CD8-positive, alpha-beta memory T cell (primary cell): ENCODE data around the gene TUNAR. TPM values are rescaled to one million over a fixed set of nuclear protein-coding genes. Genes with fewer than 3 reads are reported as not detected.
A peak's percentile ranks its signal among the peaks of the same experiment; 100 is the strongest.

Source experiments
- CTCF ChIA-PET: fragments of 350-600 bp; sonication (Branson Sonifier 250); formaldehyde crosslinking; loops from one replicate; lab custom pipeline; 2021; ENCODE audit warnings: antibody characterized with exemption; lab: Charles Lee
- POLR2A ChIA-PET: fragments of 350-600 bp; sonication (Branson Sonifier 250); formaldehyde crosslinking; loops from one replicate; lab custom pipeline; 2021; ENCODE audit warnings: antibody characterized with exemption; lab: Charles Lee
- DNase-seq, 5 donors: peaks; one replicate each; pipeline versions ENCODE4 v3.0.0 to v3.0.0-alpha.2; 2020 to 2022; ENCODE audit warnings: mixed read lengths in 1 of 5
- H3K27ac ChIP-seq: one replicate; pipeline ENCODE4 v1.7.0; 2013; ENCODE audit warnings: low read depth, mild to moderate bottlenecking, low read length, moderate library complexity
- H3K27me3 ChIP-seq: 2 replicates; pipeline ENCODE4 v1.7.0; 2013; ENCODE audit warnings: low read length, mild to moderate bottlenecking; ENCODE audit not compliant: insufficient read depth, poor library complexity, severe bottlenecking
- H3K36me3 ChIP-seq: 2 replicates; pipeline ENCODE4 v1.7.0; 2013; ENCODE audit warnings: mild to moderate bottlenecking, low read length, moderate library complexity; ENCODE audit not compliant: insufficient read depth
- H3K4me1 ChIP-seq: 2 replicates; pipeline ENCODE4 v1.7.0; 2013; ENCODE audit warnings: mild to moderate bottlenecking, low read length, moderate library complexity; ENCODE audit not compliant: insufficient read depth
- H3K4me3 ChIP-seq: 2 replicates; pipeline ENCODE4 v1.7.0; 2013; ENCODE audit warnings: mild to moderate bottlenecking, low read length
- H3K9me3 ChIP-seq: 2 replicates; pipeline ENCODE4 v1.7.0; 2013; ENCODE audit warnings: mild to moderate bottlenecking, low read length
- H3K27ac Mint-ChIP-seq, 8 donors: one replicate each; pipeline ENCODE4 v1.8.0; 2020 to 2021; ENCODE audit warnings: mixed read lengths in 8 of 8, mild to moderate bottlenecking in 6 of 8, inconsistent platforms in 3 of 8, moderate library complexity in 3 of 8
- H3K27me3 Mint-ChIP-seq, 2 donors: one replicate each; pipeline ENCODE4 v1.8.0; 2020 to 2021; ENCODE audit warnings: mixed read lengths in 2 of 2, mild to moderate bottlenecking in 1 of 2, moderate library complexity in 1 of 2
- H3K36me3 Mint-ChIP-seq, 3 donors: one replicate each; pipeline ENCODE4 v1.8.0; 2020 to 2021; ENCODE audit warnings: mixed read lengths in 3 of 3, inconsistent platforms in 1 of 3, mild to moderate bottlenecking in 1 of 3
- H3K4me1 Mint-ChIP-seq, 3 donors: one replicate each; pipeline ENCODE4 v1.8.0; 2020 to 2021; ENCODE audit warnings: mixed read lengths in 3 of 3, inconsistent platforms in 1 of 3, mild to moderate bottlenecking in 1 of 3
- H3K4me3 Mint-ChIP-seq, 7 donors: one replicate each; pipeline ENCODE4 v1.8.0; 2020 to 2021; ENCODE audit warnings: mixed read lengths in 7 of 7, mild to moderate bottlenecking in 6 of 7, moderate library complexity in 4 of 7, inconsistent platforms in 2 of 7
- H3K9me3 Mint-ChIP-seq, 5 donors: one replicate each; pipeline ENCODE4 v1.8.0; 2020 to 2022; ENCODE audit warnings: mixed read lengths in 5 of 5, mild to moderate bottlenecking in 3 of 5, moderate library complexity in 2 of 5, inconsistent platforms in 1 of 5
- polyA plus RNA-seq: library from polyadenylated mRNA; unstranded; fragments of 300-500 nt; fragmentation: Illumina TruSeq; gene quantifications from one replicate; pipeline ENCODE4 v1.2.3, GENCODE V29; 2021
- total RNA-seq, 2 experiments: library from RNA; stranded (reverse); gene quantifications; one replicate each; pipeline ENCODE4 v1.2.3, GENCODE V29; 2021

Gene TUNAR
- total RNA-seq (not detected), polyA plus RNA-seq (not detected)

DNA sequence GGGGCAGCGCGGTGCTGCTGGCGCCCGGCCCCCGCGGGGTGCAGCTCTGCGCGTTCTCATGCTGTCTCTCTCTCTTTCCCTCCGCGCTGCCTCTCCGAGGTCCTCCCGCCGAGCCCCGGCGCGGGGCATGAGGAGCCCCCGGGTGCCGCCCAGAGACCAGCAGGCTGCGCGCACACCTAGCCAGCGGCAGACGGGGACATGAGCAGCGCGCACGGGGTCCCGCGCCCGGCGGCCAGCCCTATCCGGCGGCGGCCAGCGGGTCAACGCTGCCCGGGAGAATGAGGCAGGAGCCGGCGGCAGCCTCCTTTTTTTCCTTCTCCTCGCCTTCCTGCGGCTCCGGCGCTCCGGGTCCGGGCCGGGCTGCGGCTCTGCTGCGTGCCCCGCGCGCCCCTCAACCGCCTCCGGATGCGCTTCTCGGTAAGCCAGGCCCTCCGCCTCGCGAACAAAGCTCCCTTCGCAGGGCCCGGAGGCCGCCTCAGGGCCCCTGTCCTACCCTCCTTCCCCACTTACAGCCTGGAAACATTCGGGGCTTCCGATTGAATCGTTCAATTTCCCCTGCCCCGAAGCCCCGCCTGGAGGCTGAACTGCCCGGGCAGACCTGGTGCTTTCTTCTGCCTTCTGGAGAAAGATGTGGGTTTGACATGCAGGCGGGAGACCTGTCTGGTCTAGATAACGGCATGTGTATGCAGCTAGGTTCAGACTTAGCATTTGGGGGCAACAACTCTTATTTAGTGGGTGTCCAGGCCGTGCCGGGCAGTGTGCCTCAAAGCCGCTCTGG is at the start of gene TUNAR:
Gene TUNAR (plus strand): TSS at position 72 of the 778 bp plus-strand sequence.
- no peak within 1 kb of the TSS for H3K4me3 Mint-ChIP-seq
- no peaks in the 10 kb centered on the region for H3K9me3 ChIP-seq
- H3K36me3 ChIP-seq: no peaks in the 10 kb centered on the region
- no peaks in the 10 kb centered on the region for H3K36me3 Mint-ChIP-seq
- ChIA-PET POLR2A (no interaction called here), CTCF (no interaction called here)
- DNase-seq: no peak
- no peak within 1 kb of the TSS for H3K27ac ChIP-seq
- H3K9me3 Mint-ChIP-seq: peaks cover 0 to 2% (median 0%) of the 10 kb centered on the region in 5 donors
- H3K27me3 ChIP-seq: peaks cover 9% of the 10 kb centered on the region
- peaks cover 20 to 54% of the 10 kb centered on the region in 2 donors for H3K27me3 Mint-ChIP-seq
- peaks cover 0 to 8% (median 5%) of the 10 kb centered on the region in 3 donors for H3K4me1 Mint-ChIP-seq
- H3K4me1 ChIP-seq: no peaks in the 10 kb centered on the region
- no peak within 1 kb of the TSS for H3K27ac Mint-ChIP-seq
- no peak within 1 kb of the TSS for H3K4me3 ChIP-seq

DNA sequence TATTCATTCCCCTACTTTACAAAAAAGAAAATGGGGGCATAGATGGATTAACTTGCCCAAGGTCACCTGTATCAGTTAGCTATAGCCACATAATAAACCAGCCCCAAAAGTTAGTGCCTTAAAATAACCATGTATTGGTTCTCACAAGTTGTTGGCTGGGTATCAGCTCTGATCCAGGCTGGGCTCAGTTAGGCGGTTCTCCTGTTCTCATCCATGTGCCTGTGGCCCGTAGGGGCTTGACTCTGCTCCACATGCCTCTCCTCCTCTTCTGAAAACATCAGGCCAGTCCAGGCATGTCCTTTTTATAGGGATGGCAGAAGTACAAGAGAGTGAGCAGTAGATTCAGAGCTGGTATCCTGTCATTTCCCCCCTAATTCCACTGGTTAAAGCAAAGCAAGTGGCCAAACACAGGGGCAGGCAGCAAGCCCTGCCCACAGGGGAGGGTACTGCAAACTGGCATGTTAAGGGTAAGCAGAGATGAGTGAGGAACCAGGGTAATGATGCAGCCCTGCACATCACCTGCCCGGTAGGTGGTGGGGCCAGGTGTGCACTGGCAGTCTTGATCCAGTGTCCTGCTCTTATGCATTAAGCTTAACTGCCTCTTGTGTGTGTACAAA is 47.9 kb upstream of the TUNAR start:
- H3K4me1 ChIP-seq: no peaks in the 10 kb centered on the region
- POLR2A ChIA-PET: no interaction called here
- peaks cover 8 to 26% of the 10 kb centered on the region in 2 donors for H3K27me3 Mint-ChIP-seq
- H3K27ac Mint-ChIP-seq: no peak overlapping the region
- H3K4me1 Mint-ChIP-seq: no peaks in the 10 kb centered on the region
- H3K4me3 Mint-ChIP-seq: no peak overlapping the region
- no peaks in the 10 kb centered on the region for H3K9me3 ChIP-seq
- H3K27ac ChIP-seq: no peak overlapping the region
- H3K36me3 Mint-ChIP-seq: no peaks in the 10 kb centered on the region
- H3K36me3 ChIP-seq: no peaks in the 10 kb centered on the region
- no peak for DNase-seq
- CTCF ChIA-PET: no interaction called here
- no peaks in the 10 kb centered on the region for H3K9me3 Mint-ChIP-seq
- no peak overlapping the region for H3K4me3 ChIP-seq
- H3K27me3 ChIP-seq: no peaks in the 10 kb centered on the region

DNA sequence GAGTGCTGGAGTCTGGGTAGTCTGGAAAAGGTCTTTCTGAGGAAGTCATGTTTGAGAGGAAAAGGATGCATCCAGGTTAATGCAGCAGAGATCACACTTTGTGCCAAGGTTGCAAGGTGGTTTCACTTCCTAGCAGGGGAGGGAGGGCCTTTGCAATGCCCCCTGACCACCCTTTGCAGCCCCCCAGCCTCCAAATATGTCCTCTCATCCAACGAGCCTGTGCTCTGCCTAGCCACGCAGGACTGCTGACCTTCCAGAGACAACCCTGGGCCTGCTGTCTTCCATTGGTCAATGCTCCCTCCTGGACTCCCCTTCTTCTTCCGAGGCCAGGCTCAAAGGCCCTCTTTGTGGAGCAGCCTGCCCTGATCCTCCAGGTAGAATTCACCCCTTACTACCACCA is 47.3 kb upstream of the TUNAR start:
- Mint-ChIP-seq H3K27me3 (peaks cover 8 to 26% of the 10 kb centered on the region in 2 donors), H3K4me1 (no peaks in the 10 kb centered on the region), H3K36me3 (no peaks in the 10 kb centered on the region), H3K4me3 (no peak overlapping the region), H3K27ac (no peak overlapping the region), H3K9me3 (no peaks in the 10 kb centered on the region)
- ChIA-PET CTCF (no interaction called here), POLR2A (no interaction called here)
- DNase-seq: no peak
- no peak overlapping the region for H3K27ac ChIP-seq
- H3K27me3 ChIP-seq: no peaks in the 10 kb centered on the region
- H3K4me3 ChIP-seq: no peak overlapping the region
- no peaks in the 10 kb centered on the region for H3K36me3 ChIP-seq
- H3K4me1 ChIP-seq: no peaks in the 10 kb centered on the region
- H3K9me3 ChIP-seq: no peaks in the 10 kb centered on the region

DNA sequence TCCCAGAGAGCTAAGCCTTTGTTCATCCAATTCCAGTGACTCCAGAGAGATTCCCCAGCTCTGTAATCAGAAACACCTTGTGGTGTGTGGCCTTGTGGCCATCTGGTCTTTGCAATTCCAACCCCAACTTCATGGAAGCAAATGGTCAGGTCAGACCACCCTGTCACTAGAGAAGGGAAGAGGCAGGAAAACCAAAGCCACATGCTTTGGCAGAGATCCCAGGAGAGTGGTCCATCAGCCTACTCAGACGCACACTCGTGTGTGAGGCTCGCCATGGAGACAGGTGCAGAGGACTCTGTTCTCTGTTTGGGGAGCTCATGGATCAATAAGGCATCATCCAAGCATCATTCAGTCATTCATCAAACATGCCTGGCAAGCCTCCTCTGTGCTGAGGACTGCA is 46.2 kb upstream of the TUNAR start:
- Mint-ChIP-seq H3K4me3 (no peak overlapping the region), H3K36me3 (no peaks in the 10 kb centered on the region), H3K27me3 (peaks cover 10 to 26% of the 10 kb centered on the region in 2 donors), H3K9me3 (peaks cover 0 to under 1% (median 0%) of the 10 kb centered on the region in 5 donors), H3K4me1 (no peaks in the 10 kb centered on the region), H3K27ac (no peak overlapping the region)
- DNase-seq: no peak
- no peaks in the 10 kb centered on the region for H3K27me3 ChIP-seq
- H3K4me1 ChIP-seq: no peaks in the 10 kb centered on the region
- POLR2A ChIA-PET: no interaction called here
- no peaks in the 10 kb centered on the region for H3K36me3 ChIP-seq
- no peaks in the 10 kb centered on the region for H3K9me3 ChIP-seq
- no peak overlapping the region for H3K4me3 ChIP-seq
- CTCF ChIA-PET: no interaction called here
- H3K27ac ChIP-seq: no peak overlapping the region

GRCh38 chr14:95831041-95831440 is 45.6 kb upstream of the TUNAR start:
- no peak overlapping the region for H3K27ac ChIP-seq
- no peaks in the 10 kb centered on the region for H3K36me3 Mint-ChIP-seq
- DNase-seq: no peak
- H3K36me3 ChIP-seq: no peaks in the 10 kb centered on the region
- H3K4me1 Mint-ChIP-seq: no peaks in the 10 kb centered on the region
- H3K9me3 ChIP-seq: no peaks in the 10 kb centered on the region
- peak overlapping the region in 1 of 8 donors; percentile 51 for H3K27ac Mint-ChIP-seq
- H3K27me3 ChIP-seq: no peaks in the 10 kb centered on the region
- H3K27me3 Mint-ChIP-seq: peaks cover 10 to 26% of the 10 kb centered on the region in 2 donors
- no peak overlapping the region for H3K4me3 Mint-ChIP-seq
- ChIA-PET CTCF (no interaction called here), POLR2A (no interaction called here)
- H3K4me3 ChIP-seq: no peak overlapping the region
- no peaks in the 10 kb centered on the region for H3K4me1 ChIP-seq
- peaks cover 0 to 2% (median 0%) of the 10 kb centered on the region in 5 donors for H3K9me3 Mint-ChIP-seq

DNA sequence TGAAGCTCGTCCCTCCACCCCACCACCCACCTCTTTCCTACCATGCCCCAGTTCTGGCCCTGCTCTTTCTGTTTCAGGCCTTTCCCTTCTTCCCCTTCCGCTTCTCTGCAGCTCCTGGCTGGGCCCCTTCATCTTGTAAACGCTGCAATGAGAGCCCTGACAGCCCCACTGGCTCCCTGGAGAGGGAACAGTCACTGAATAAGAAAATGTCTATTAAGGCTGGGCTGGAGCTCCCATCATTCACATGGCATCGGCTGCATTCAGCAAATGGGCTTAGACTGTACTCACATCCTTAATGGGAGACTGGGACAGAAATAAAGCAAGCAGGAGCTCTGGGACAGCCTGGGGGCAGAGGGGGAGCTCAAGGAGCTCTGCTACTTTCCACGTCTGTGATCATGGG is 45.2 kb upstream of the TUNAR start:
- H3K4me3 ChIP-seq: no peak overlapping the region
- H3K27ac ChIP-seq: no peak overlapping the region
- DNase-seq: no peak
- H3K4me1 ChIP-seq: no peaks in the 10 kb centered on the region
- no peaks in the 10 kb centered on the region for H3K9me3 ChIP-seq
- H3K4me3 Mint-ChIP-seq: no peak overlapping the region
- no peaks in the 10 kb centered on the region for H3K36me3 ChIP-seq
- POLR2A ChIA-PET: no interaction called here
- H3K4me1 Mint-ChIP-seq: no peaks in the 10 kb centered on the region
- H3K27me3 ChIP-seq: no peaks in the 10 kb centered on the region
- peaks cover 10 to 26% of the 10 kb centered on the region in 2 donors for H3K27me3 Mint-ChIP-seq
- peaks cover 0 to 2% (median 0%) of the 10 kb centered on the region in 5 donors for H3K9me3 Mint-ChIP-seq
- CTCF ChIA-PET: no interaction called here
- no peaks in the 10 kb centered on the region for H3K36me3 Mint-ChIP-seq
- H3K27ac Mint-ChIP-seq: peak overlapping the region in 1 of 8 donors; percentile 51

DNA sequence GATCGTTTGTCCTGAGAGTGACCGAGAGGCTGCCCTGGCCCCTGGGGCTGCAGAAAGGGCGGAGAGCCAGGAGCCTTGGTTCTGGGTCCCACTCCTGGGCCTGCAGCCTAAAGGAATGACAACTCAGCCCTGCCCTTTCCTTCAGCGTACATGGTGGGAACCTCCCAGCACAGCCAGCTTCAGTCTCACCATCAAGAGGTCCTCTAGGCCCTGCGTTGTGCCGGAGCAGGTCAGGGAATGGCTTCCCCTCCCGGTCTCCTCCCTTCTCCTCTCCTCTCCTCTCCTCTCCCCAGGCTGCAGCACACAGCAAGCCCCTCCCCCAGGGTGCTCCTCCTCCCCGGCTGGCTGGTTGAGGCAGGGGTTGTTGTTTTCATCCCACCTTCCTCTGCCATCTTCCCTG is 44.6 kb upstream of the TUNAR start:
- no peak overlapping the region for H3K4me3 Mint-ChIP-seq
- Histone ChIP-seq H3K4me1 (no peaks in the 10 kb centered on the region), H3K9me3 (no peaks in the 10 kb centered on the region), H3K27ac (no peak overlapping the region), H3K4me3 (no peak overlapping the region), H3K27me3 (no peaks in the 10 kb centered on the region), H3K36me3 (no peaks in the 10 kb centered on the region)
- peaks cover 0 to 2% (median 0%) of the 10 kb centered on the region in 5 donors for H3K9me3 Mint-ChIP-seq
- DNase-seq: no peak
- peaks cover 10 to 26% of the 10 kb centered on the region in 2 donors for H3K27me3 Mint-ChIP-seq
- H3K27ac Mint-ChIP-seq: no peak overlapping the region
- POLR2A ChIA-PET: no interaction called here
- H3K36me3 Mint-ChIP-seq: no peaks in the 10 kb centered on the region
- CTCF ChIA-PET: no interaction called here
- no peaks in the 10 kb centered on the region for H3K4me1 Mint-ChIP-seq

DNA sequence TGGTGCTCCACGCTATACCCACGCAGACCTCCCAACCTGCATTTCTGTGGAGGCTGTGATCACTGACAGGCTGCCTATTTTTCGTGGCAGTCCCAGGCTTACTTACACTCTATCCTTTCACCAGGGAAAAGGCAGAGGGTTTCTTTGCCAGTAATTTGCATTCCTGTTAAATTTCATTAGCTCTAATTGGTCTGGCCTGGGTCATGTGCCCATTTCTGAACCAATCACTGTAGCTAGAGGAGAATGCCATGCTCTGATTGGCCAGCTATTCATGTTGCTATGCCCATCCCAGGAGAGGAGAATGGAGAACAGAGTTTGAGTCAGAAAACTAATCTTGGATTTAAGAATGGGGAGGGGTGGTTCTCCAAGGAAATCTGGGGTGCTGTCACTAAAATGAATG is 43.2 kb upstream of the TUNAR start:
- no peaks in the 10 kb centered on the region for H3K36me3 ChIP-seq
- Mint-ChIP-seq H3K4me3 (no peak overlapping the region), H3K9me3 (peaks cover 0 to 3% (median 0%) of the 10 kb centered on the region in 5 donors), H3K27ac (no peak overlapping the region), H3K4me1 (no peaks in the 10 kb centered on the region), H3K36me3 (no peaks in the 10 kb centered on the region), H3K27me3 (peaks cover 10 to 26% of the 10 kb centered on the region in 2 donors)
- no peaks in the 10 kb centered on the region for H3K9me3 ChIP-seq
- no peak overlapping the region for H3K4me3 ChIP-seq
- no peaks in the 10 kb centered on the region for H3K4me1 ChIP-seq
- ChIA-PET POLR2A (no interaction called here), CTCF (no interaction called here)
- no peak for DNase-seq
- H3K27ac ChIP-seq: no peak overlapping the region
- no peaks in the 10 kb centered on the region for H3K27me3 ChIP-seq
